LNCAP (cell line): Measurements from ENCODE around the gene METTL22.

Experiments
- TF ChIP-seq, protein P1 (sequence below): fragments of 450-650 bp; IDR thresholded peaks from 2 replicates; pipeline ENCODE4 v1.5.1; 2017; ENCODE audit warnings: mild to moderate bottlenecking

Gene METTL22

GRCh38 chr16:8648877-8649276, 27.4 kb downstream of the METTL22 start:
- TF ChIP-seq, protein P1, sequence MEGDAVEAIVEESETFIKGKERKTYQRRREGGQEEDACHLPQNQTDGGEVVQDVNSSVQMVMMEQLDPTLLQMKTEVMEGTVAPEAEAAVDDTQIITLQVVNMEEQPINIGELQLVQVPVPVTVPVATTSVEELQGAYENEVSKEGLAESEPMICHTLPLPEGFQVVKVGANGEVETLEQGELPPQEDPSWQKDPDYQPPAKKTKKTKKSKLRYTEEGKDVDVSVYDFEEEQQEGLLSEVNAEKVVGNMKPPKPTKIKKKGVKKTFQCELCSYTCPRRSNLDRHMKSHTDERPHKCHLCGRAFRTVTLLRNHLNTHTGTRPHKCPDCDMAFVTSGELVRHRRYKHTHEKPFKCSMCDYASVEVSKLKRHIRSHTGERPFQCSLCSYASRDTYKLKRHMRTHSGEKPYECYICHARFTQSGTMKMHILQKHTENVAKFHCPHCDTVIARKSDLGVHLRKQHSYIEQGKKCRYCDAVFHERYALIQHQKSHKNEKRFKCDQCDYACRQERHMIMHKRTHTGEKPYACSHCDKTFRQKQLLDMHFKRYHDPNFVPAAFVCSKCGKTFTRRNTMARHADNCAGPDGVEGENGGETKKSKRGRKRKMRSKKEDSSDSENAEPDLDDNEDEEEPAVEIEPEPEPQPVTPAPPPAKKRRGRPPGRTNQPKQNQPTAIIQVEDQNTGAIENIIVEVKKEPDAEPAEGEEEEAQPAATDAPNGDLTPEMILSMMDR = no peak

GRCh38 chr16:8649829-8650554, 28.5 kb downstream of the METTL22 start:
- TF ChIP-seq, protein P1 = no peak

DNA sequence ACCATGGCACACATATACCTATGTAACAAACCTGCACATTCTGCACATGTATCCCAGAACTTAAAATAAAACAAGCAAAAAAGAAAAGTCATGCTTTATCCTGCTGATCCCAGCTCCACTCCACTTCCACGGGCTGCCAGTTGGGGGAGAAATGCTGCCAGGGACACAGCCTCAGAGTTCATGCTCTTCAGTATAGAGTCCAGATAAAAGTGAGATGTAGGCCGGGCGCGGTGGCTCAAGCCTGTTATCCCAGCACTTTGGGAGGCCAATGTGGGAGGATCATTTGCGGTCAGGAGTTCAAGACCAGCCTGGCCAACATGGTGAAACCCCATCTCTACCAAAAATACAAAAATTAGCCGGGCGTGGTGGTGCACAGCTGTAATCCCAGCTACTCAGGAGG, 30.5 kb downstream of the METTL22 start:
- TF ChIP-seq, protein P1 = peak; percentile 21; the same call in 1 of the 2 replicates

DNA sequence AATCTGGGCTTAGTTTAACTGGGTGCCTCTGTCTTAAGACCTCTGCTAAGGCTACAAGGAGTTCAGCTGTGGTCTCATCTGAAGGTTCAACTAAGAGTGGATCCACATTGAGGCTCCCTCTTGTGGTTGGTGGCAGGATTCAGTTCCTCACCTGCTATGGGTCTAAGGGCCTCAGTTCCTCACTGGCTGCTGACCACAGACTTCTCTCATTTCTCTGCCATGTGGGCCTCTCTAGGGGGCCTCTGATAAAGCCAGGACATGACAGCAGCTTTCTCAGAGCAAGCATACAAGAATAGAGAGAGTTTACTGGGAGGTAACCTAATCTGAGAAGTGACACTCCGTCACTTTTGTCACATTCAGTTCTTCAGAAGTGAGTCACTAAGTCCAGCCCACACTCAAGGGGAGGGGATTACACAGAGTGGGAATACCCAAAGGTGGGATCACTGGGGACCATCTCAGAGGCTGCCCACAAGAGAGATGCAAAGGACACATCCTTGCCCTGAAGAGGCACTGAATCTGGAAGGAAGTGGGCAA, 33.8 kb downstream of the METTL22 start:
- TF ChIP-seq, protein P1 = peak; percentile 61

- TF ChIP-seq, protein P1 = no peak
These were observed 34.9 kb downstream of the METTL22 start for GRCh38 chr16:8656376-8656775.

GRCh38 chr16:8660841-8661301, 39.4 kb downstream of the METTL22 start:
- TF ChIP-seq, protein P1 = peak; percentile 86

DNA sequence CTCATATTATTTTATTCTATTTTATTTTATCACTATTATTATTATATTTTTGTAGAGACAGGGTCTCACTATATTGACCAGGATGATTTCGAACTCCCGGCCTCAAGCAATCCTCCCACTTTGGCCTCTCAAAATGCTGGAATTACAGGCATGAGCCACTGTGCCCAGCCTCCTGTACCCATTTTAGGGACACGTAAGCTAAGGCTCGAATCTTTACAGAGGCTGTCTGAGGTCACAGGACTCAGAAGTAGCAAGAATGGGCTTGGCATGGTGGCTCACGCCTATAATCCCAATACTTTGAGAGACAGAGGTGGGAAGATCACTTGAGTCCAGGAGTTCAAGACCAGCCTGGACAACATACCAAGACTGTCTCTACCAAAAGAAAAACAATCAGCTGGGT, 40.2 kb downstream of the METTL22 start:
- TF ChIP-seq, protein P1 = no peak
